HG03460 (cell line): ENCODE results near the gene ANKRD33B.
A peak's percentile ranks its signal among the peaks of the same experiment; 100 is the strongest.

Experiments
- ATAC-seq: cut with Tn5 transposase; IDR thresholded peaks from one replicate; pipeline ENCODE4 v1.9.1; 2021; ENCODE audit not compliant: unreplicated experiment

The ANKRD33B gene

GRCh38 chr5:10577371-10578292 is 13.8 kb downstream of the ANKRD33B start:
- ATAC-seq: peak; percentile 58

DNA sequence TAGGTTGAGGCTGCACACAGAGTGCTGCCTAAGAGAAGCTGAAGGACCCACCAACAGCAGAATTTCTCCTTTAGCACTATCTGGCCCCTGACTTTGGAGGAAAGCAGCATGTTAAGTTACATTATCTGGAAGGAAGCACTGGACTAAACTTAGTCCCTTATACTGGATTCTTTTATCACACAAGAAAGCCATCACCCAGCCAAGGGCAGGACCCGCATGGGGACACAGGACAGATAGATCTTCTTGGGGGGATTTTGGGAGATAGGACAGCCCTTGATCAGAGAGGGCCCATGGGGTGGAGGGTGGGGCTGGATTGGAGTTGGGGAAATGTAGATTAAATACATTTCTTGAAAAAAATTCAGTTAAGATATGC is 14.4 kb downstream of the ANKRD33B start:
- ATAC-seq: no peak

GRCh38 chr5:10578869-10579268 is 15.0 kb downstream of the ANKRD33B start:
- ATAC-seq: peak; percentile 52

DNA sequence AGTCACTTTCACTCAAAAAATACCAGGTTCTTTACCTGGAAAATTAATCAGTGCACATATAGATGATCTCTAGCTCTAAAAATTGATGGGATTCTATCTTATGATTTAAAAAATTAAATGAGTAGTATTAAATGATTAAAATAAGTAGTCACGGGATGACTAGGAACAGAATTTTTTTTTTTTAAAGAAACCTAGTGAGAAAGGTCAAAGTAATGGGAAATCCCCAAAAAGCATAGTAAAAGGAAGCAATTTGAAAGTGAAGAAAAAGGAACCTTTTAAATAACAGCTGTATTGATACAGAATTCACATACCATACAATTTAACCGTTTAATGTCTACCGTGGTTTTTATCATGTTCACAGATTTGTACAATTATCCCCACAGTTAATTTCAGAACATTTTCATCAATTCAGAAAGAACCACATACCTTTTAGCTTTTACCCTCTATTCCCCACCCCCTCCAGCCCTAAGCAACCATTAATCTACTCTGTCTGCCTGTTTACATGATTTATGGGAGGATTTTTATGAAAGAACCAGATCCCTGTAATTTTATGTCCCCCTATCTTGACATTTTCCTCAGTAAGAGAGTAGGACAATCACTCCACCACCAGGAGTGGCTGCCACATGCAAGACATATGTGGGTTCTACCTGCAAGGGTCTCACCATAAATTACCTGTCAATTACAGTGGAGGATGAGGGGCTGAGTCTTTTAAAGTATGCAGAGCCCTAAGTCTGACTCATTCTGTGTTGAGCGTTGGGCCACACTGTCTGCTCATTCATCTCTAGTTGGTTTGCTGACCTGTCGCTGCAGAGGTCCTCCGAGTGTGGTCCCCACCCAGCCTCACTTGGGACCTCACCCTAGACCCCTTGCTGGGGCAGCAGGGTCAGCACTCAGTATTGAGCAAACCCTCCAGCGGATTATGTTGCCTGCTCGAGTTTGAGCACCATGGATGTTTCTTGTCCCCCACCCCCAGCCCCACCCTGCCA is 16.0 kb downstream of the ANKRD33B start:
- peak; percentile 37 for ATAC-seq

DNA sequence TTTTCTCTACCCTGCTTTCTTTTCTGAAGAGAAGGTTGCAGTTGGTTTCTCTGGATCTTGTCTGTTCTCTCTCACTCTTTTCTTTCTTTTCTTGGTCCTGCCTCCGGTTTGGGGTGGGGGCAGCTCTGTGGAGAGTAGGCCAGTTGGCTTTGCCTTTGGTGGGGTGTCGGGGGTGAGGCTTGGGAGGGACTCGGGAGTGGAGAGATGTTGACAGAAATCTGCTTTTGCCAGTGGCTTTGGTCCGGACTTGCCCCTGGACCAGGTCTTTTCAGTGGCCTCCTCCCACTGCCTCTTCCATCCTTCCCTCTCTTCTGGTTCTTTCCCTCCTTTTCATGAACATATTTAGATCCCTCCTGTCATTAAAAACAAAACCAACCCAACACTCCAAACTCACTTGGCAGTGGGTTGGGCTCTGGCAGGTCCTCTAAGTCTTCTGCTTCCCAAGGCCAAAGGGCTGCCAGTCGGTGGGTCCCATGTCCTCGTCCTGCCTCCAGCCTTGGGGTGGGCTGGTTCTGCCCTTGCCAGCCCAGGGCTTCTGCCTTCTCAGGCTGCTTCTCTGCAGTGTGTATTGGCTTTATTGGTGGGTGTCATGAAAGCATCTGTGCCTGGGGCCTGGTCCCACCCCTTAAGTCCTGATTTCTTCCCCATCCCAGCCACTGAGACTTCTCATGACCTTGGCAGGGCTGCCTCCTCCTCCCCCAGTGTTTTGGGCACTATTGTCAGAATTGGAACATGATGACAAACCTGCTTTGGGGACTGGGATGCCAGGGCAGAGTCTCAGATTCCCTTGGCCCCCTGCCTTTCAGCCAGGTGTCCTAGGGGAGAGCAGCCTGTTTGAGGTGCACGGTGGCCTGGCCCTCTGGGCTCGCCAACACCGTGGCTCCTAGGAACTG is 16.9 kb downstream of the ANKRD33B start:
- ATAC-seq: no peak

- ATAC-seq: no peak
Measured at GRCh38 chr5:10581424-10581748, 17.5 kb downstream of the ANKRD33B start.

GRCh38 chr5:10581867-10582511 is 18.1 kb downstream of the ANKRD33B start:
- no peak for ATAC-seq

GRCh38 chr5:10582512-10582897 is 18.6 kb downstream of the ANKRD33B start:
- no peak for ATAC-seq

DNA sequence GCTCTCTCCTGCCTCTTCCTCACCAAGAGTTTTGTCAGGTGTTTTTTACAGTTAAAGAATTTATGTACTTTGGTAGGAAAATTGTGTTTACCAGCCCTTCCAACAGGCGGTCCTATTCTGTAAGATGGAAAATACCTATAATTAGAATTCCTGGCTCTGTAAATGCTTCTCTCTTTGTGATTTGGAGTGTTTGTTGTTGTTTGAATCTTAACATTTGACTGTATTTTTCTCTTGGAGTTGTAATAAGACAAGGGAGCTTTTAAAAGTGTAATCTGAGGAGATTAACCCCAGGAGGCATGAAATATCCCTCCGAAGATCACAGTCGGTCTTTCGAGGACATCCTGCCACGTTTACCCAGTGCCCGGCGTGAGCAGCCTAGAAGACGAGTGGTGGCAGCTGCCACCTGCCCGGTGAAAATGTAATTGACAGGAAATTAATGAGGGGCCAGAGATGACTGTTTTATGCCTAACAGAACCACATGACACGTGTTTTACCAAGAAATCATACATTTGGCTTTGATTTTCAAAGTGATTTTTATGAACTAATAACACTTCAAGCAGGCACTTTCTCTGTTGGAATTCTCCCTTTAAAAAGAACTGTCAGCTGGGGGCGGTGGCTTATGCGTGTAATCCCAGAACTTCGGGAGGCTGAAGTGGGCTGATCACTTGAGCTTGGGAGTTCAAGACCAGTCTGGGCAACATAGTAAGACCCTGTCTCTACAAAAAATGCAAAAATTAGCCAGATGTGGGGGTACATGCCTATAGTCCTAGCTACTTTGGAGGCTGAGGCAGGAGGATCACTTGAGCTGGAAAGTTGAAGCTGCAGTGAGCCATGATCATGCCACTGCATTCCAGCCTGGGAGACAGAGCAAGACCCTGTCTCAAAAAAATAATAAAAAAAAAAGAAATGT is 20.0 kb downstream of the ANKRD33B start:
- no peak for ATAC-seq

GRCh38 chr5:10584714-10585517 is 21.0 kb downstream of the ANKRD33B start:
- no peak for ATAC-seq

DNA sequence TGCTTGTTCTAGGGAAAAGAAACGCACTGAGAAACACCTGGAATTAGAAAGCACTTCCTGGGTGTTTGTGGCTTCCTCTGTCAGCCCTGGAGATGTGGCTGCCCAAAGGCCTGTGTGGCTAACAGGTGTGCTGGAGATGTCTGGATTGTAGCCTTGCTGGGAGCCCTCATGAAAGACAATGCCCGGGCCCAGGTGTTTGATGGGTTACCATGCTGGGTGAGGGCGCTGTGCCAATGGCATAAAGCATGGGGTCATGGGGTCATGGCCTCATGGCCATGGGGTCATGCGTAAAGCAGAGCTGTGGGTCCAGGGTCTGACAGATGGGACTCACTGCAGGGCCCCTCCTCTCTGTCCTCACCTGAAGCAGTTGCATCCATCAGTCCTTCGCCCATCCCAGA is 21.6 kb downstream of the ANKRD33B start:
- no peak for ATAC-seq

GRCh38 chr5:10586008-10586407 is 22.1 kb downstream of the ANKRD33B start:
- ATAC-seq: no peak

DNA sequence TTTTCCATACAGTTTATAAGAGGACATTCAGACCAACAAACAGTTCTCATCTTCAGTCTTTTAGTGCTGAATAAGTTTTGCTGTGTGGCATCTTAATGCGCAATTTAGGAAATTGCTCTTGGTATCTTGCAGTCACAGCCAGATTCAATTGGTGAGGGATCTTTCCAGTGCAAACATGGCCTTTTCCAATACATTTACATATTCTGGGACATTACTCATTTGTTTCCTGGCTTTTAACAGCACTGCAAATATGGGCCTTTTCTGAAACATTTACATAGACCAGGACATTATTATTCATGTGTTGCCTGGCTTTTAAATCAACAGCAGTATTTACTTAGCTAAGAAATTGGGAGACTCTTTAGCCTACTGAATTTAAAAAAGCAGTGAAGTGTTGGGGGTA is 22.7 kb downstream of the ANKRD33B start:
- ATAC-seq: no peak

DNA sequence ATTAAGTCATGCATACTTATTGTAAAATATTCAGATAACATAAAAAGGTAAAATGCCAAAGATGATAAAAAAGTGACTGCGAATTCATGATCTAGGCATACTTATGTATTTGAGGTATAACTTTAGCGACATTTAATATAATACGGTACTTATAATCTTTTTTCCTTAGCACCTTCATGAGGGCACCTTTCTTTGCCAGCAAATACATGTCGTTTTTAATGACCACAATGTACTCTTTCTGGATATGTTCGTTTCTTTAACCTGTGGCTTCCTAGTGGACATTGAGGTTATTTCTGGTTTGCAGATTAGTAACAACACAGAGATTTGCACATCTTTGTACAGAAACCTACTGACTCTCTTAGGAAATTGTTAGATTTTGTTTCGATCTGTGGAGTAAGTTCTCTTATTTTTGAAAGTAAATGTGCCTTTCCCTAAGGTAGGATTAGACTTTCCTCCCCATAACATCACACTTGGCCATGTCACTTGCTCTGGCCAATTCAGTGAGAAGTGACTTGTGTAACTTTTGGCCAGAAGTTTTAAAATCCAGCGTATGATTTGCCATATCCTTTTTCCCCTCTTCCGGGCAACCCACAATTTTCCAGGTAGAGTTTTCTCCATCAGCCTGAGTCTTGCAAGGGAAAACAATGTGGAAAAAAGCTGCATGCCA is 24.4 kb downstream of the ANKRD33B start:
- no peak for ATAC-seq

DNA sequence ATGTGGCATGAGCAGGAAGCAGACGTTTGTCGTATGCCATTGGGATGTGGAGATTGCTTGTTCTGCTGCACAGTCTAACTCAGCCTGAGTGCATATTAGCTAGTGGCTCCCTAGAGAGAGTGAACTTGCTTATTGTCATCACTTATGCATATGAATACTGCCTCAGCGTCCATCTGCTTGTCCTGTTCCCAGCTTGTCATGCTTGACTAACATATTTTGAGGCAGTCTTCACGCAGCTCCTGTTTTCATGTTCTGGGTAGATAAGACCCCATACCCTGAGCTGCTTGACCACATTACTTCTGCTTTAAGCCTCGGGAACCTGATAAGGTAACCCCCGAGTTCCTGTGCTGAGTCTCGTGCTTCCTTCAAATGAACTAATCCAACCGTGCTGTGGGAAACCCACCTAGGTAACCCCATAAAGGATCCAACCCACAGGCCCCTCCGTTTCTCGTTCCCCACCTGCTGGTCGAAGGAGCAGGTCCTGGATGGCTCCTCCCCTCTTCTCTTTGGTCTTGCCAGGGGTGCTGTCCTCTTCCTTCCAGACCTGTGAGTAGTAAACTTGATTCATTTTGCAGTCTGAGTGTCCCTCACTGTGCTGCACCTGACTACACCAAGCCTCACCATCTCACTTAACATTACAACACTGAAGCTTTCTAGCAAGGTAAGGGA is 25.0 kb downstream of the ANKRD33B start:
- ATAC-seq: no peak

DNA sequence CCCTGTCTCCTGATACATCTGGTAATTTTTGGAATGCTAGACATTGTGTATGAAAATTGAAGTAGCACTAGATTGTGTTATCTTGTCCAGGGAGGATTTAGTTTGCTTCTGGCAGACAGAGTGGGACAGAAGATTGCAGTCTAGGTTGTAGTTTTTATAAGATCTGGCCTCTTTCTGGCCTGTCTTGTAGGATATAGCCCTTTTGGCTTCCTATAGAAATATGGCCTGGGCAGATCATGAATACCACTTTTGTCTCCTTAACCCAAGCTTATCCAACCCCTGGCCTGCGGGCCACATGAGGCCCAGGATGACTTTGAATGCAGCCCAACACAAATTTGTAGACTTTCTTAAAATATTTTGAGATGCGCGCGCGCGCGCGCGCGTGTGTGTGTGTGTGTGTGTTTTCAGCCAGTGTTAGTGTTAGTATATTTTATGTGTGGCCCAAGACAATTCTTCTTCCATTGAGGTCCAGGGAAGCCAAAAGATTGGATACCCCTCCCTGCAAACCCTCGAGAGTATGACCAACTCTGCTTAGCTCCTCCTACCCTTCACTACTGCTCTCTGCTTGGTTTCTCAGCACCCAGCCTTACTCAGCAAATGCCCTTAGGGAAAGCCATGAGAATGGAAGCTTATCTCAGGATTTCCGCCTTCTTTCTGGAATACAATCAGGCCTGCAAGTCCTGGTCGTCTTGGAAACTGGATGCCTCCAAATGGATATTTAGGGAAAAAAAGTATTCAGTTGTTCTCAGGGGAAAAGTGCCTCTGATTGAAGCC is 26.5 kb downstream of the ANKRD33B start:
- ATAC-seq: no peak

DNA sequence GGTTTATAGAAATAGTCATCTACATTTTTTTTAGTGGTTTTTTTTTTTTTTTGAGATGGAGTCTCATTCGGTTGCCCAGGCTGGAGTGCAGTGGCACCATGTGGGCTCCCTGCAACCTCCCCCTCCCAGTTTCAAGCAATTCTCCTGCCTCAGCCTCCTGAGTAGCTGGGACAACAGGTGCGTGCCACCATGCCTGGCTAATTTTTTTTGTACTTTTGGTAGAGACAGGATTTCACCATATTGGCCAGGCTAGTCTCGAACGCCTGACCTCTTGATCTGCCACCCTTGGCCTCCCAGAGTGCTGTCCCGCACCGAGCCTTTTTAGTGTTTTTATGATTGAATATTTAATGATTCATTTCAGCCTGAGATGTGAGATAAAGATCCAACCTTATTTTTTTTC is 27.3 kb downstream of the ANKRD33B start:
- ATAC-seq: no peak
